HepG2 (cell line): ENCODE data around the gene ATXN2. TPM values are rescaled to one million over a fixed set of nuclear protein-coding genes. Genes with fewer than 3 reads are reported as not detected.

ENCODE experiments used
- ATF5 ChIP-seq: sonication (generic); formaldehyde crosslinking; IDR thresholded peaks from 2 replicates; pipeline ENCODE4 v1.4.0; 2020; ENCODE audit warnings: mild to moderate bottlenecking, low read depth, missing genetic modification reagents
- ATM ChIP-seq: fragments of 450-650 bp; IDR thresholded peaks from 2 replicates; pipeline ENCODE4 v1.7.1; 2017; ENCODE audit warnings: mild to moderate bottlenecking, borderline replicate concordance
- BRF2 ChIP-seq: sonication (generic); formaldehyde crosslinking; IDR thresholded peaks from 2 replicates; pipeline ENCODE4 v1.8.1; 2022; ENCODE audit warnings: mild to moderate bottlenecking, missing genetic modification reagents
- DNMT3B ChIP-seq: conservative IDR thresholded peaks from 2 replicates; pipeline ENCODE4 v1.6.1; 2016; ENCODE audit warnings: missing biosample characterization, control low read depth
- DZIP1 ChIP-seq: sonication (generic); formaldehyde crosslinking; IDR thresholded peaks from 2 replicates; pipeline ENCODE4 v1.5.0; 2020; ENCODE audit warnings: mild to moderate bottlenecking, missing genetic modification reagents
- FUBP1 ChIP-seq: sonication (generic); formaldehyde crosslinking; IDR thresholded peaks from 2 replicates; pipeline ENCODE4 v1.5.1; 2020; ENCODE audit warnings: missing genetic modification reagents, mild to moderate bottlenecking, borderline replicate concordance
- KMT2B ChIP-seq: IDR thresholded peaks from 2 replicates; pipeline ENCODE4 v1.6.1; 2016; ENCODE audit warnings: missing genetic modification reagents, missing compliant biosample characterization
- MBD4 ChIP-seq: IDR thresholded peaks from 2 replicates; pipeline ENCODE4 v1.6.1; 2012; ENCODE audit warnings: low read length, inconsistent platforms, borderline replicate concordance
- NFAT5 ChIP-seq: sonication (generic); formaldehyde crosslinking; IDR thresholded peaks from 2 replicates; pipeline ENCODE4 v1.4.0; 2020; ENCODE audit warnings: missing genetic modification reagents
- SMAD3 ChIP-seq: sonication (generic); formaldehyde crosslinking; IDR thresholded peaks from 2 replicates; pipeline ENCODE4 v1.4.0; 2020; ENCODE audit warnings: missing genetic modification reagents
- SP4 ChIP-seq: sonication (generic); formaldehyde crosslinking; IDR thresholded peaks from 2 replicates; pipeline ENCODE4 v1.8.1; 2023; ENCODE audit warnings: mild to moderate bottlenecking, missing genetic modification reagents
- SUZ12 ChIP-seq: fragments of 150-350 bp; IDR thresholded peaks from 2 replicates; pipeline ENCODE4 v1.6.1; 2014; ENCODE audit warnings: low read depth, low read length
- TRIM22 ChIP-seq: fragments of 450-650 bp; IDR thresholded peaks from 2 replicates; pipeline ENCODE4 v1.6.1; 2017
- ZNF20 ChIP-seq: sonication (generic); formaldehyde crosslinking; IDR thresholded peaks from 2 replicates; pipeline ENCODE4 v1.4.0; 2020; ENCODE audit warnings: mild to moderate bottlenecking, moderate library complexity, missing genetic modification reagents
- ZNF33B ChIP-seq: sonication (generic); formaldehyde crosslinking; IDR thresholded peaks from 2 replicates; pipeline ENCODE4 v1.5.1; 2020; ENCODE audit warnings: mild to moderate bottlenecking, missing genetic modification reagents
- ZSCAN20 ChIP-seq: sonication (generic); formaldehyde crosslinking; IDR thresholded peaks from 2 replicates; pipeline ENCODE4 v1.4.0; 2020; ENCODE audit warnings: missing genetic modification reagents, mild to moderate bottlenecking, borderline replicate concordance
- polyA plus RNA-seq, 8 experiments: library from polyadenylated mRNA; depleted of rRNA in 3 of 8; stranded (reverse) in 7 of 8; unstranded in 1 of 8; fragments of >200 nt; fragmentation: Illumina TruSeq in 4 of 8; extraction: Trizol in 4 of 8; gene quantifications; 2 replicates each; pipeline versions ENCODE4 v1.2.1 to v1.2.3, GENCODE V29; 2011 to 2016; ENCODE audit warnings: low read depth in 4 of 8, missing spikeins in 1 of 8, mixed read lengths in 1 of 8; ENCODE audit not compliant: insufficient read depth in 1 of 8
- total RNA-seq, 5 experiments: library from RNA; depleted of rRNA; stranded (reverse); fragments of >200 nt; fragmentation: Illumina TruSeq; extraction: Trizol; gene quantifications; 2 replicates each; pipeline ENCODE4 v1.2.3, GENCODE V29; 2016; ENCODE audit warnings: low read depth in 1 of 5

ATXN2 gene
- total and polyA plus RNA-seq, 2 of the 13 experiments (the other 11 are each of a cell fraction or from before 2014, with no cell fraction given): 18.1 to 27.1 TPM

GRCh38 chr12:111599453-111600204 is 514 bp upstream of the ATXN2 start (continued):
- TF ChIP-seq NFAT5 (CRISPR knock-in tag): no peak
- no peak for TF ChIP-seq ZSCAN20 (CRISPR knock-in tag)
- TF ChIP-seq SUZ12: no peak
- no peak for TF ChIP-seq BRF2
- no peak for TF ChIP-seq ZNF20 (CRISPR knock-in tag)
- TF ChIP-seq ZNF33B (CRISPR knock-in tag): 0 out of 2 replicates have a peak, but pooled peaks have one; percentile 65
- peak; percentile 13; the same call in 1 of the 2 replicates for TF ChIP-seq SP4
- no peak for TF ChIP-seq DZIP1 (CRISPR knock-in tag)
- peak; percentile 87 for TF ChIP-seq KMT2B (CRISPR knock-in tag)
- TF ChIP-seq TRIM22: no peak
- TF ChIP-seq ATF5: no peak
- no peak for TF ChIP-seq MBD4
- no peak for TF ChIP-seq ATM
- peak; percentile 38; the same call in 1 of the 2 replicates for TF ChIP-seq SMAD3 (CRISPR knock-in tag)
- TF ChIP-seq FUBP1 (CRISPR knock-in tag): no peak
- no peak for TF ChIP-seq DNMT3B (CRISPR knock-in tag)
